Measurements from ENCODE around the gene LPIN1.

Gene LPIN1

GRCh38 chr2:11746376-11746806 is at the start of gene LPIN1:
TSS of gene LPIN1 (plus strand) at chr2:11746632. CDS start at chr2:11765542, 18,910 bp downstream.
- DNase-seq (ENCODE audit: low spot score), result peak; percentile 80

- no peak for DNase-seq (ENCODE audit: low spot score)
Observed at GRCh38 chr2:11696736-11697102, 49.7 kb upstream of the LPIN1 start.

- peak; percentile 54 for DNase-seq (ENCODE audit: low spot score)
Observed at GRCh38 chr2:11697103-11697871, 49.1 kb upstream of the LPIN1 start.

- DNase-seq (ENCODE audit: low spot score), result no peak
Observed at GRCh38 chr2:11698009-11698922, 48.2 kb upstream of the LPIN1 start.

GRCh38 chr2:11699686-11700670 is 46.5 kb upstream of the LPIN1 start:
- DNase-seq (ENCODE audit: low spot score), result no peak

- no peak for DNase-seq (ENCODE audit: low spot score)
Observed at GRCh38 chr2:11701206-11701605, 45.2 kb upstream of the LPIN1 start.

- peak; percentile 64 for DNase-seq (ENCODE audit: low spot score)
Observed at GRCh38 chr2:11701751-11702301, 44.6 kb upstream of the LPIN1 start.

- DNase-seq (ENCODE audit: low spot score), result no peak
Observed at GRCh38 chr2:11702946-11703345, 43.5 kb upstream of the LPIN1 start.

GRCh38 chr2:11703700-11704099 is 42.7 kb upstream of the LPIN1 start:
- no peak for DNase-seq (ENCODE audit: low spot score)

GRCh38 chr2:11705063-11705462 is 41.4 kb upstream of the LPIN1 start:
- DNase-seq (ENCODE audit: low spot score), result no peak

- DNase-seq (ENCODE audit: low spot score), result no peak
Observed at GRCh38 chr2:11705711-11706110, 40.7 kb upstream of the LPIN1 start.

GRCh38 chr2:11708106-11708505 is 38.3 kb upstream of the LPIN1 start:
- DNase-seq (ENCODE audit: low spot score), result no peak

- no peak for DNase-seq (ENCODE audit: low spot score)
Observed at GRCh38 chr2:11709293-11709692, 37.1 kb upstream of the LPIN1 start.

GRCh38 chr2:11710210-11710609 is 36.2 kb upstream of the LPIN1 start:
- no peak for DNase-seq (ENCODE audit: low spot score)

- peak; percentile 62 for DNase-seq (ENCODE audit: low spot score)
Observed at GRCh38 chr2:11710632-11711353, 35.6 kb upstream of the LPIN1 start.

- DNase-seq (ENCODE audit: low spot score), result no peak
Observed at GRCh38 chr2:11711354-11711716, 35.1 kb upstream of the LPIN1 start.

GRCh38 chr2:11711751-11712150 is 34.7 kb upstream of the LPIN1 start:
- no peak for DNase-seq (ENCODE audit: low spot score)

GRCh38 chr2:11712866-11713265 is 33.6 kb upstream of the LPIN1 start:
- no peak for DNase-seq (ENCODE audit: low spot score)

GRCh38 chr2:11713815-11714214 is 32.6 kb upstream of the LPIN1 start:
- DNase-seq (ENCODE audit: low spot score), result no peak

GRCh38 chr2:11715987-11716652 is 30.3 kb upstream of the LPIN1 start:
- DNase-seq (ENCODE audit: low spot score), result no peak

All from pons (tissue), 1 donor.